GM18907 (cell line): ENCODE results near the gene ENPP3.
"Not testable (repeated sequence)": the region's sequence is repeated elsewhere in the genome, so short reads cannot be mapped to it uniquely, and the experiment has no call there.

Source experiments
- ATAC-seq: cut with Tn5 transposase; IDR thresholded peaks from one replicate; pipeline ENCODE4 v1.9.1; 2021; ENCODE audit warnings: mild to moderate bottlenecking, moderate library complexity; ENCODE audit not compliant: unreplicated experiment

ENPP3 gene

GRCh38 chr6:131733376-131734016 is 96.4 kb downstream of the ENPP3 start:
- no peak for ATAC-seq

GRCh38 chr6:131736003-131736596 is 99.0 kb downstream of the ENPP3 start:
- ATAC-seq = no peak

- no peak for ATAC-seq
Measured at GRCh38 chr6:131736811-131737210, 99.7 kb downstream of the ENPP3 start.

GRCh38 chr6:131739136-131739535 is 102.0 kb downstream of the ENPP3 start:
- ATAC-seq = no peak

- ATAC-seq = no peak
Measured at GRCh38 chr6:131740161-131740560, 103.1 kb downstream of the ENPP3 start.

GRCh38 chr6:131741688-131742393 is 104.7 kb downstream of the ENPP3 start:
- no peak for ATAC-seq

- no peak for ATAC-seq
Measured at GRCh38 chr6:131744432-131745287, 107.6 kb downstream of the ENPP3 start.

GRCh38 chr6:131745476-131745875 is 108.4 kb downstream of the ENPP3 start:
- no peak for ATAC-seq

GRCh38 chr6:131747821-131748353 is 110.8 kb downstream of the ENPP3 start:
- no peak for ATAC-seq

- ATAC-seq = no peak
Measured at GRCh38 chr6:131749023-131749422, 111.9 kb downstream of the ENPP3 start.

GRCh38 chr6:131751012-131751715 is 114.1 kb downstream of the ENPP3 start:
- not testable (repeated sequence) for ATAC-seq

GRCh38 chr6:131754088-131754487 is 117.0 kb downstream of the ENPP3 start:
- no peak for ATAC-seq

- no peak for ATAC-seq
Measured at GRCh38 chr6:131754715-131755567, 117.8 kb downstream of the ENPP3 start.

GRCh38 chr6:131755597-131755996 is 118.5 kb downstream of the ENPP3 start:
- ATAC-seq = no peak

- no peak for ATAC-seq
Measured at GRCh38 chr6:131756039-131756438, 118.9 kb downstream of the ENPP3 start.

- no peak for ATAC-seq
Measured at GRCh38 chr6:131758920-131759319, 121.8 kb downstream of the ENPP3 start.

GRCh38 chr6:131761060-131761761 is 124.1 kb downstream of the ENPP3 start:
- ATAC-seq = no peak

- no peak for ATAC-seq
Measured at GRCh38 chr6:131761762-131762067, 124.6 kb downstream of the ENPP3 start.

GRCh38 chr6:131762984-131763383 is 125.9 kb downstream of the ENPP3 start:
- no peak for ATAC-seq
